NCI-H187 (cell line): Measurements from ENCODE around the gene ATP6V1C2.

ENCODE experiments used
- DNase-seq, 2 experiments: peaks; one replicate each; lab custom pipeline; 2025; lab: John Stamatoyannopoulos, UW

ATP6V1C2 gene

GRCh38 chr2:10732924-10733565, 11.6 kb downstream of the ATP6V1C2 start:
- peak in 1 of 2 experiments; percentile 38 for DNase-seq

GRCh38 chr2:10733566-10733925, 12.1 kb downstream of the ATP6V1C2 start:
- no peak for DNase-seq

GRCh38 chr2:10733980-10734379, 12.6 kb downstream of the ATP6V1C2 start:
- no peak for DNase-seq

- no peak for DNase-seq
These were observed 16.8 kb downstream of the ATP6V1C2 start for GRCh38 chr2:10738192-10738591.

GRCh38 chr2:10740226-10740625, 18.8 kb downstream of the ATP6V1C2 start:
- DNase-seq = no peak

GRCh38 chr2:10741139-10741538, 19.7 kb downstream of the ATP6V1C2 start:
- no peak for DNase-seq

GRCh38 chr2:10742666-10743065, 21.2 kb downstream of the ATP6V1C2 start:
- DNase-seq = no peak

GRCh38 chr2:10750610-10751009, 29.2 kb downstream of the ATP6V1C2 start:
- DNase-seq = no peak

GRCh38 chr2:10752236-10752635, 30.8 kb downstream of the ATP6V1C2 start:
- no peak for DNase-seq

- no peak for DNase-seq
These were observed 31.7 kb downstream of the ATP6V1C2 start for GRCh38 chr2:10753156-10753555.

- DNase-seq = no peak
These were observed 32.4 kb downstream of the ATP6V1C2 start for GRCh38 chr2:10753876-10754275.

GRCh38 chr2:10755621-10756020, 34.2 kb downstream of the ATP6V1C2 start:
- no peak for DNase-seq

GRCh38 chr2:10757814-10758286, 36.4 kb downstream of the ATP6V1C2 start:
- DNase-seq = no peak

GRCh38 chr2:10759151-10759714, 37.8 kb downstream of the ATP6V1C2 start:
- DNase-seq = no peak

- no peak for DNase-seq
These were observed 39.5 kb downstream of the ATP6V1C2 start for GRCh38 chr2:10760794-10761504.

GRCh38 chr2:10761591-10761990, 40.2 kb downstream of the ATP6V1C2 start:
- no peak for DNase-seq

GRCh38 chr2:10762651-10763460, 41.4 kb downstream of the ATP6V1C2 start:
- no peak for DNase-seq

GRCh38 chr2:10763461-10763800, 42.0 kb downstream of the ATP6V1C2 start:
- DNase-seq = no peak

GRCh38 chr2:10764096-10764785, 42.8 kb downstream of the ATP6V1C2 start:
- DNase-seq = no peak

- DNase-seq = no peak
These were observed 43.5 kb downstream of the ATP6V1C2 start for GRCh38 chr2:10764896-10765295.

GRCh38 chr2:10765461-10765860, 44.0 kb downstream of the ATP6V1C2 start:
- DNase-seq = peak in 1 of 2 experiments; percentile 27

GRCh38 chr2:10765914-10766313, 44.5 kb downstream of the ATP6V1C2 start:
- DNase-seq = no peak
